Mammary epithelial cell (primary cell): ENCODE measurements around the gene CLCNKA.

Experiments
- EZH2 ChIP-seq: IDR thresholded peaks from 2 replicates; pipeline ENCODE4 v1.6.1; 2012; ENCODE audit warnings: low read length, inconsistent platforms, borderline replicate concordance
- TF ChIP-seq, protein P1 (sequence below), 2 donors: IDR thresholded peaks in 1 of 2; conservative IDR thresholded peaks in 1 of 2; 2 replicates each; pipeline ENCODE4 v1.5.1; 2011 to 2012; ENCODE audit warnings: inconsistent platforms in 2 of 2, low read length in 2 of 2, mild to moderate bottlenecking in 2 of 2, control low read depth in 1 of 2, low read depth in 1 of 2; ENCODE audit not compliant: insufficient read depth in 1 of 2; ENCODE audit errors: extremely low read depth in 1 of 2

DNA sequence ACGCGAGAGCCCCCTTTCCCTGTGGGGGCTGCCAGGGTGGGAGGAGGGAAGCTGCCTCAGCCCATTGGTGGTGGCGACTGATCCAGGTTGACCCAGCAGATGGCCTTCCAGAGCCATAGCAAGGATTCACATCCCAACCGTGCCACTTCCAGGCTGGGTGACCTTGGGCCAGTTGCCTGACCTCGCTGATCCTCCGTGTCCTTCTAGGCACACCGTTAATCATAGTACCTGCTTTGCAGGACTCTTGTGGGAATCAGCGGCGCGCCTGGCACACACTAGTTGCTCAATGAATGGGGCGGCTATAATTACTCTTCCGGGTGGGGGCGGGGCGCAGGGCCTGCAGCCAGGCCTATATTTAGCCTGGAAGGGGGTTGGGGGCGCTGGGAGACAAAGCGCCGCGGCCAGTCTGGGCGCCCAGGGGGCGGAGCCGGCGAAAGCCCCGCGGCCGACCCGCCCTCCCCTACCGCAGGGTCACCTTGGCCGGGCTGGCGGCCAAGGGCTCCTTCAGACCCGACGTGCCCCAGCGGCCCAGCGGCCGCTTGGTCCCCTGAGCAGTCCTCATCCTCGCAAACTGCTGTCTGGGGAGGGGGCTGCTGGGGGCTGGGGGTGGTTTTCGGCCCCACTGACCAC is 9.1 kb upstream of the CLCNKA start:
- TF ChIP-seq, protein P1, sequence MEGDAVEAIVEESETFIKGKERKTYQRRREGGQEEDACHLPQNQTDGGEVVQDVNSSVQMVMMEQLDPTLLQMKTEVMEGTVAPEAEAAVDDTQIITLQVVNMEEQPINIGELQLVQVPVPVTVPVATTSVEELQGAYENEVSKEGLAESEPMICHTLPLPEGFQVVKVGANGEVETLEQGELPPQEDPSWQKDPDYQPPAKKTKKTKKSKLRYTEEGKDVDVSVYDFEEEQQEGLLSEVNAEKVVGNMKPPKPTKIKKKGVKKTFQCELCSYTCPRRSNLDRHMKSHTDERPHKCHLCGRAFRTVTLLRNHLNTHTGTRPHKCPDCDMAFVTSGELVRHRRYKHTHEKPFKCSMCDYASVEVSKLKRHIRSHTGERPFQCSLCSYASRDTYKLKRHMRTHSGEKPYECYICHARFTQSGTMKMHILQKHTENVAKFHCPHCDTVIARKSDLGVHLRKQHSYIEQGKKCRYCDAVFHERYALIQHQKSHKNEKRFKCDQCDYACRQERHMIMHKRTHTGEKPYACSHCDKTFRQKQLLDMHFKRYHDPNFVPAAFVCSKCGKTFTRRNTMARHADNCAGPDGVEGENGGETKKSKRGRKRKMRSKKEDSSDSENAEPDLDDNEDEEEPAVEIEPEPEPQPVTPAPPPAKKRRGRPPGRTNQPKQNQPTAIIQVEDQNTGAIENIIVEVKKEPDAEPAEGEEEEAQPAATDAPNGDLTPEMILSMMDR (conservative IDR thresholded peaks at IDR 0.05 in 1 of 2, IDR thresholded peaks at IDR 0.05 in 1 of 2; ENCODE audit: extremely low read depth in 1 of 2, insufficient read depth in 1 of 2, low read depth in 1 of 2, low read length in 2 of 2), result peak in 1 of 2 donors; percentile 7
- TF ChIP-seq EZH2, result no peak
